Rectal smooth muscle tissue (tissue), 1 donor: ENCODE measurements around the gene CLEC18B.
"Not testable (repeated sequence)": the region's sequence is repeated elsewhere in the genome, so short reads cannot be mapped to it uniquely, and the experiment has no call there.

Source experiments
- H3K27ac ChIP-seq: one replicate; pipeline ENCODE4 v1.7.0; 2013; ENCODE audit warnings: low read depth, low read length, inconsistent platforms
- H3K27me3 ChIP-seq: one replicate; pipeline ENCODE4 v1.7.0; 2013; ENCODE audit warnings: low read length; ENCODE audit not compliant: control insufficient read depth, insufficient read depth
- H3K36me3 ChIP-seq: one replicate; pipeline ENCODE4 v1.7.0; 2013; ENCODE audit warnings: low read length; ENCODE audit not compliant: control insufficient read depth, insufficient read depth
- H3K4me1 ChIP-seq: one replicate; pipeline ENCODE4 v1.7.0; 2013; ENCODE audit warnings: low read length; ENCODE audit not compliant: control insufficient read depth, insufficient read depth
- H3K4me3 ChIP-seq: one replicate; pipeline ENCODE4 v1.7.0; 2013; ENCODE audit warnings: low read length
- H3K9ac ChIP-seq: one replicate; pipeline ENCODE4 v1.7.0; 2013; ENCODE audit warnings: low read length

The CLEC18B gene

GRCh38 chr16:74431516-74431915, 10.2 kb upstream of the CLEC18B start:
- Histone ChIP-seq H3K27me3 (no peaks in the 10 kb centered on the region), H3K36me3 (no peaks in the 10 kb centered on the region), H3K4me3 (no peak overlapping the region), H3K9ac (no peak overlapping the region), H3K27ac (no peak overlapping the region), H3K4me1 (no peaks in the 10 kb centered on the region)

GRCh38 chr16:74430036-74430712, 8.9 kb upstream of the CLEC18B start:
- H3K9ac ChIP-seq, H3K36me3 ChIP-seq, H3K27ac ChIP-seq, H3K4me1 ChIP-seq, H3K27me3 ChIP-seq, H3K4me3 ChIP-seq: not testable (repeated sequence)

GRCh38 chr16:74428493-74428892, 7.2 kb upstream of the CLEC18B start:
- not testable (repeated sequence) for H3K27ac ChIP-seq, H3K27me3 ChIP-seq, H3K4me3 ChIP-seq, H3K4me1 ChIP-seq, H3K36me3 ChIP-seq, H3K9ac ChIP-seq

GRCh38 chr16:74425751-74426150, 4.5 kb upstream of the CLEC18B start:
- not testable (repeated sequence) for H3K27me3 ChIP-seq, H3K4me3 ChIP-seq, H3K9ac ChIP-seq, H3K36me3 ChIP-seq, H3K27ac ChIP-seq, H3K4me1 ChIP-seq

GRCh38 chr16:74423721-74424120, 2.4 kb upstream of the CLEC18B start:
- H3K27ac ChIP-seq, H3K9ac ChIP-seq, H3K4me3 ChIP-seq, H3K27me3 ChIP-seq, H3K36me3 ChIP-seq, H3K4me1 ChIP-seq: not testable (repeated sequence)

GRCh38 chr16:74422086-74422485, 808 bp upstream of the CLEC18B start:
- not testable (repeated sequence) for H3K4me3 ChIP-seq, H3K4me1 ChIP-seq, H3K27me3 ChIP-seq, H3K9ac ChIP-seq, H3K27ac ChIP-seq, H3K36me3 ChIP-seq

GRCh38 chr16:74421482-74421785, 156 bp upstream of the CLEC18B start:
- not testable (repeated sequence) for H3K27ac ChIP-seq, H3K27me3 ChIP-seq, H3K4me3 ChIP-seq, H3K4me1 ChIP-seq, H3K9ac ChIP-seq, H3K36me3 ChIP-seq

- H3K27me3 ChIP-seq, H3K4me3 ChIP-seq, H3K4me1 ChIP-seq, H3K27ac ChIP-seq, H3K36me3 ChIP-seq, H3K9ac ChIP-seq: not testable (repeated sequence)
These were observed 1.5 kb downstream of the CLEC18B start for GRCh38 chr16:74419811-74420210.

GRCh38 chr16:74417897-74418296, 3.4 kb downstream of the CLEC18B start:
- H3K27ac ChIP-seq, H3K4me3 ChIP-seq, H3K27me3 ChIP-seq, H3K4me1 ChIP-seq, H3K9ac ChIP-seq, H3K36me3 ChIP-seq: not testable (repeated sequence)

GRCh38 chr16:74413920-74414319, 7.4 kb downstream of the CLEC18B start:
- H3K9ac ChIP-seq, H3K36me3 ChIP-seq, H3K27ac ChIP-seq, H3K4me3 ChIP-seq, H3K27me3 ChIP-seq, H3K4me1 ChIP-seq: not testable (repeated sequence)

- H3K36me3 ChIP-seq, H3K4me3 ChIP-seq, H3K4me1 ChIP-seq, H3K9ac ChIP-seq, H3K27me3 ChIP-seq, H3K27ac ChIP-seq: not testable (repeated sequence)
These were observed 7.8 kb downstream of the CLEC18B start for GRCh38 chr16:74413485-74413884.

- H3K27me3 ChIP-seq, H3K27ac ChIP-seq, H3K4me1 ChIP-seq, H3K36me3 ChIP-seq, H3K4me3 ChIP-seq, H3K9ac ChIP-seq: not testable (repeated sequence)
These were observed 8.4 kb downstream of the CLEC18B start for GRCh38 chr16:74412775-74413390.

GRCh38 chr16:74412138-74412774, 9.0 kb downstream of the CLEC18B start:
- H3K4me1 ChIP-seq, H3K4me3 ChIP-seq, H3K9ac ChIP-seq, H3K36me3 ChIP-seq, H3K27ac ChIP-seq, H3K27me3 ChIP-seq: not testable (repeated sequence)
